Measurements from ENCODE around the gene ULK3.

ULK3 gene

GRCh38 chr15:74801311-74801997, 41.5 kb downstream of the ULK3 start:
- Histone ChIP-seq H2AFZ (ENCODE audit: low read depth) (no peak overlapping the region), H3K27me3 (ENCODE audit: insufficient read depth, low read depth) (no peaks in the 10 kb centered on the region), H3K4me3 (IDR thresholded peaks at IDR 0.05; ENCODE audit: insufficient read depth, low read depth, low read length) (no peak overlapping the region), H3K27ac (no peak overlapping the region), H4K20me1 (ENCODE audit: insufficient read depth) (no peaks in the 10 kb centered on the region), H3K4me2 (no peak overlapping the region), H3K79me2 (ENCODE audit: insufficient read depth, low read depth) (peaks cover 15% of the 10 kb centered on the region; the same call in 1 of the 2 replicates), H3K9ac (no peak overlapping the region), H3K4me1 (ENCODE audit: low read depth, poor library complexity, severe bottlenecking) (peaks cover 30% of the 10 kb centered on the region), H3K36me3 (ENCODE audit: insufficient read depth) (no peaks in the 10 kb centered on the region)
- no peak for TF ChIP-seq CTCF (conservative IDR thresholded peaks at IDR 0.05; ENCODE audit: low read depth, low read length)

- no peak for TF ChIP-seq CTCF (conservative IDR thresholded peaks at IDR 0.05; ENCODE audit: low read depth, low read length)
- no peak overlapping the region for H3K27ac ChIP-seq
- H3K79me2 ChIP-seq (ENCODE audit: insufficient read depth, low read depth): peaks cover 23% of the 10 kb centered on the region; the same call in 1 of the 2 replicates
- no peaks in the 10 kb centered on the region for H3K36me3 ChIP-seq (ENCODE audit: insufficient read depth)
- H3K4me2 ChIP-seq: no peak overlapping the region
- no peaks in the 10 kb centered on the region for H3K27me3 ChIP-seq (ENCODE audit: insufficient read depth, low read depth)
- H4K20me1 ChIP-seq (ENCODE audit: insufficient read depth): no peaks in the 10 kb centered on the region
- peaks cover 31% of the 10 kb centered on the region for H3K4me1 ChIP-seq (ENCODE audit: low read depth, poor library complexity, severe bottlenecking)
- no peak overlapping the region for H3K9ac ChIP-seq
- no peak overlapping the region for H3K4me3 ChIP-seq (IDR thresholded peaks at IDR 0.05; ENCODE audit: insufficient read depth, low read depth, low read length)
- H2AFZ ChIP-seq (ENCODE audit: low read depth): no peak overlapping the region
These were observed 42.3 kb downstream of the ULK3 start for GRCh38 chr15:74800559-74801094.

- H3K4me3 ChIP-seq (IDR thresholded peaks at IDR 0.05; ENCODE audit: insufficient read depth, low read depth, low read length): no peak overlapping the region
- peaks cover 29% of the 10 kb centered on the region; the same call in 1 of the 2 replicates for H3K79me2 ChIP-seq (ENCODE audit: insufficient read depth, low read depth)
- H3K36me3 ChIP-seq (ENCODE audit: insufficient read depth): no peaks in the 10 kb centered on the region
- peak; percentile 91 for TF ChIP-seq CTCF (conservative IDR thresholded peaks at IDR 0.05; ENCODE audit: low read depth, low read length)
- peaks cover 35% of the 10 kb centered on the region for H3K4me1 ChIP-seq (ENCODE audit: low read depth, poor library complexity, severe bottlenecking)
- no peaks in the 10 kb centered on the region for H3K27me3 ChIP-seq (ENCODE audit: insufficient read depth, low read depth)
- H2AFZ ChIP-seq (ENCODE audit: low read depth): no peak overlapping the region
- H3K9ac ChIP-seq: peak overlapping the region; percentile 44; the same call in 1 of the 2 replicates
- peak overlapping the region; percentile 50; the same call in 1 of the 2 replicates for H3K4me2 ChIP-seq
- no peaks in the 10 kb centered on the region for H4K20me1 ChIP-seq (ENCODE audit: insufficient read depth)
- peak overlapping the region; percentile 55 for H3K27ac ChIP-seq
These were observed 42.9 kb downstream of the ULK3 start for GRCh38 chr15:74799856-74800558.

- Histone ChIP-seq H3K27ac (peak overlapping the region; percentile 55), H3K27me3 (ENCODE audit: insufficient read depth, low read depth) (no peaks in the 10 kb centered on the region), H3K4me1 (ENCODE audit: low read depth, poor library complexity, severe bottlenecking) (peaks cover 35% of the 10 kb centered on the region), H3K4me3 (IDR thresholded peaks at IDR 0.05; ENCODE audit: insufficient read depth, low read depth, low read length) (no peak overlapping the region), H3K36me3 (ENCODE audit: insufficient read depth) (no peaks in the 10 kb centered on the region), H3K4me2 (peak overlapping the region; percentile 50; the same call in 1 of the 2 replicates), H4K20me1 (ENCODE audit: insufficient read depth) (no peaks in the 10 kb centered on the region), H2AFZ (ENCODE audit: low read depth) (no peak overlapping the region), H3K79me2 (ENCODE audit: insufficient read depth, low read depth) (peaks cover 36% of the 10 kb centered on the region; the same call in 1 of the 2 replicates), H3K9ac (peak overlapping the region; percentile 44; the same call in 1 of the 2 replicates)
- no peak for TF ChIP-seq CTCF (conservative IDR thresholded peaks at IDR 0.05; ENCODE audit: low read depth, low read length)
These were observed 43.6 kb downstream of the ULK3 start for GRCh38 chr15:74799255-74799855.

Measured in KMS-11 (cell line).